Hepatocyte (in vitro differentiated cells): ENCODE results near the gene VPS18. TPM values are rescaled to one million over a fixed set of nuclear protein-coding genes. Genes with fewer than 3 reads are reported as not detected.

Experiments
- DNase-seq: peaks from one replicate; pipeline ENCODE4 v3.0.0-alpha.2; 2016; ENCODE audit warnings: low spot score
- H2AFZ ChIP-seq: fragments of 200-600 bp; sonication (generic); 2 replicates; pipeline ENCODE4 v1.6.0; 2016; ENCODE audit warnings: antibody characterized with exemption, mild to moderate bottlenecking
- H3K27ac ChIP-seq: fragments of 200-600 bp; sonication (generic); 2 replicates; pipeline ENCODE4 v1.5.1; 2016; ENCODE audit warnings: mild to moderate bottlenecking
- H3K27me3 ChIP-seq: fragments of 200-600 bp; sonication (generic); 2 replicates; pipeline ENCODE4 v1.6.1; 2016
- H3K36me3 ChIP-seq: fragments of 200-600 bp; sonication (generic); replicated peaks from 2 replicates; pipeline ENCODE4 v1.5.1; 2016; ENCODE audit warnings: low read depth; ENCODE audit not compliant: insufficient read depth
- H3K4me1 ChIP-seq: fragments of 200-600 bp; sonication (generic); 2 replicates; pipeline ENCODE4 v1.5.1; 2016; ENCODE audit warnings: mild to moderate bottlenecking, moderate library complexity; ENCODE audit not compliant: insufficient read depth
- H3K4me2 ChIP-seq: fragments of 200-600 bp; sonication (generic); 2 replicates; pipeline ENCODE4 v1.6.0; 2016
- H3K4me3 ChIP-seq: fragments of 200-600 bp; sonication (generic); 2 replicates; pipeline ENCODE4 v1.5.1; 2016; ENCODE audit warnings: mild to moderate bottlenecking
- H3K79me2 ChIP-seq: fragments of 200-600 bp; sonication (generic); 2 replicates; pipeline ENCODE4 v1.6.0; 2017; ENCODE audit warnings: mild to moderate bottlenecking
- H3K9me2 ChIP-seq: fragments of 200-600 bp; sonication (generic); replicated peaks from 2 replicates; pipeline ENCODE4 v1.6.0; 2017; ENCODE audit warnings: mild to moderate bottlenecking; ENCODE audit not compliant: insufficient read depth
- H3K9me3 ChIP-seq: fragments of 200-600 bp; sonication (generic); 2 replicates; pipeline ENCODE4 v1.5.1; 2016; ENCODE audit warnings: low read depth, mild to moderate bottlenecking
- H4K20me1 ChIP-seq: fragments of 200-600 bp; sonication (generic); 2 replicates; pipeline ENCODE4 v1.6.0; 2016; ENCODE audit warnings: mild to moderate bottlenecking; ENCODE audit not compliant: insufficient read depth, poor library complexity, severe bottlenecking
- CTCF ChIP-seq: fragments of 200-600 bp; sonication (generic); IDR thresholded peaks from 2 replicates; pipeline ENCODE4 v1.5.1; 2016; ENCODE audit warnings: antibody characterized with exemption, mild to moderate bottlenecking; ENCODE audit not compliant: poor library complexity
- EZH2 ChIP-seq: fragments of 200-600 bp; sonication (generic); IDR thresholded peaks from 2 replicates; pipeline ENCODE4 v1.6.1; 2016; ENCODE audit warnings: antibody characterized with exemption, mild to moderate bottlenecking, borderline replicate concordance
- EZH2phosphoT487 ChIP-seq: fragments of 200-600 bp; sonication (generic); IDR thresholded peaks from one replicate; pipeline ENCODE4 v1.6.1; 2018; ENCODE audit warnings: antibody characterized with exemption, mild to moderate bottlenecking, low read depth, moderate library complexity; ENCODE audit not compliant: unreplicated experiment, severe bottlenecking
- WGBS: methylation state at CpG from one replicate; pipeline ENCODE4 v1.1.6; 2016; ENCODE audit warnings: low lambda C conversion rate; ENCODE audit errors: missing lambda C conversion rate; 5-methylcytosine and 5-hydroxymethylcytosine counted together
- polyA plus RNA-seq: library from polyadenylated mRNA; unstranded; fragments of >200 nt; fragmentation: Nextera tagmentation; extraction: Ambion mirVana; gene quantifications from 2 replicates; pipeline ENCODE4 v1.2.1, GENCODE V29; 2016
- total RNA-seq: library from RNA; depleted of rRNA; stranded (reverse); fragments of >200 nt; gene quantifications from 2 replicates; pipeline ENCODE4 v1.2.3, GENCODE V29; 2014

Gene VPS18
- total and polyA plus RNA-seq, 2 experiments from 2014 or later = 38.3 to 40.3 TPM

- 46% methylated on average over 15 of the region's 15 CpGs for WGBS
- peak overlapping the region; percentile 96 for H3K4me2 ChIP-seq
- H3K9me2 ChIP-seq = no peaks in the 10 kb centered on the region
- TF ChIP-seq CTCF (no peak), EZH2 (no peak), EZH2phosphoT487 (no peak)
- H2AFZ ChIP-seq = peak overlapping the region; percentile 91
- no peaks in the 10 kb centered on the region for H4K20me1 ChIP-seq
- no peaks in the 10 kb centered on the region for H3K36me3 ChIP-seq
- no peaks in the 10 kb centered on the region for H3K79me2 ChIP-seq
- DNase-seq = no peak
- peak overlapping the region; percentile 50 for H3K27ac ChIP-seq
- peaks cover 11% of the 10 kb centered on the region for H3K4me1 ChIP-seq
- peak overlapping the region; percentile 27 for H3K4me3 ChIP-seq
- no peaks in the 10 kb centered on the region for H3K27me3 ChIP-seq
- no peaks in the 10 kb centered on the region for H3K9me3 ChIP-seq
These were observed 48.1 kb downstream of the VPS18 start for GRCh38 chr15:40942337-40942854.

- no peaks in the 10 kb centered on the region for H3K9me3 ChIP-seq
- TF ChIP-seq CTCF (no peak), EZH2 (no peak), EZH2phosphoT487 (no peak)
- no peaks in the 10 kb centered on the region for H3K36me3 ChIP-seq
- H3K79me2 ChIP-seq = no peaks in the 10 kb centered on the region
- no peak overlapping the region for H3K4me3 ChIP-seq
- no peaks in the 10 kb centered on the region for H3K27me3 ChIP-seq
- H3K4me1 ChIP-seq = peaks cover 11% of the 10 kb centered on the region
- 92% methylated on average over 12 of the region's 12 CpGs for WGBS
- H3K9me2 ChIP-seq = no peaks in the 10 kb centered on the region
- H3K4me2 ChIP-seq = peak overlapping the region; percentile 96
- H3K27ac ChIP-seq = no peak overlapping the region
- H4K20me1 ChIP-seq = no peaks in the 10 kb centered on the region
- DNase-seq = no peak
- no peak overlapping the region for H2AFZ ChIP-seq
These were observed 48.6 kb downstream of the VPS18 start for GRCh38 chr15:40942878-40943277.

GRCh38 chr15:40943764-40944365 lies 49.6 kb downstream of the VPS18 start:
- DNase-seq = no peak
- 95% methylated on average over 9 of the region's 9 CpGs for WGBS
- H3K79me2 ChIP-seq = no peaks in the 10 kb centered on the region
- H3K36me3 ChIP-seq = no peaks in the 10 kb centered on the region
- no peaks in the 10 kb centered on the region for H3K9me3 ChIP-seq
- H3K9me2 ChIP-seq = no peaks in the 10 kb centered on the region
- no peak overlapping the region for H3K4me3 ChIP-seq
- no peak overlapping the region for H3K4me2 ChIP-seq
- peaks cover 11% of the 10 kb centered on the region for H3K4me1 ChIP-seq
- H3K27ac ChIP-seq = no peak overlapping the region
- H2AFZ ChIP-seq = no peak overlapping the region
- no peaks in the 10 kb centered on the region for H3K27me3 ChIP-seq
- TF ChIP-seq CTCF (no peak), EZH2 (no peak), EZH2phosphoT487 (no peak)
- H4K20me1 ChIP-seq = no peaks in the 10 kb centered on the region
